Measurements from ENCODE around the gene NAP1L4. TPM values are rescaled to one million over a fixed set of nuclear protein-coding genes. Genes with fewer than 3 reads are reported as not detected.

Gene NAP1L4
- total and polyA plus RNA-seq, 2 of the 8 experiments (the other 6 are each of a cell fraction or from before 2014, with no cell fraction given) = 75.8 to 194 TPM

DNA sequence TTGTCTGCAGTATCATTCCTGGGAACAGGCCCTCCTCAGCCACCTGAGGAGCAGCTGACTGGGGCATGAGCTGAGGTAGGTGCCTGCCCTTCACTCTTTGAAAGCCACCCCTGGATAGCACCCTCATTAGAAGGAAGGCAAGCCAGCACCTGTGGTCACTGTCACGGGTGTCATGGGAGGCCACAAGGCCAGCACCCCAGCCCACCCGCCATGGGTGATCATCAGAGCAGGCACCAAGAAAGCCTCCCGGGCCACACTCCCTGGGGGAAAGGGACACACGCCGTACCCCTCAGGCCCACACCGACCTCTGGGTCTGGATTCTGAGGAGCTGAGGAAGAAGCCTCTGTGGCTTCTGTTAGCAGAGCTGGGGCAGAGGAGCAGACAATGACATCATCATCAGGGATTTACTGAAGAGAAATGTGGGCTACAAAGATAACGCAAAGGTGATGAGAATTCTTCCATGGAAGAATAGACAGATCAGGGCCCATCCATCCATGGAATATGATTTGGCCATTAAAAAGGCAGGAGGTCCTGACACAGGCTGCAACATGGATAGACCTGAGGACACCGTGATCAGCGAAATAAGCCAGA lies 16.7 kb upstream of the NAP1L4 start (continued):
- TF ChIP-seq, protein P1, sequence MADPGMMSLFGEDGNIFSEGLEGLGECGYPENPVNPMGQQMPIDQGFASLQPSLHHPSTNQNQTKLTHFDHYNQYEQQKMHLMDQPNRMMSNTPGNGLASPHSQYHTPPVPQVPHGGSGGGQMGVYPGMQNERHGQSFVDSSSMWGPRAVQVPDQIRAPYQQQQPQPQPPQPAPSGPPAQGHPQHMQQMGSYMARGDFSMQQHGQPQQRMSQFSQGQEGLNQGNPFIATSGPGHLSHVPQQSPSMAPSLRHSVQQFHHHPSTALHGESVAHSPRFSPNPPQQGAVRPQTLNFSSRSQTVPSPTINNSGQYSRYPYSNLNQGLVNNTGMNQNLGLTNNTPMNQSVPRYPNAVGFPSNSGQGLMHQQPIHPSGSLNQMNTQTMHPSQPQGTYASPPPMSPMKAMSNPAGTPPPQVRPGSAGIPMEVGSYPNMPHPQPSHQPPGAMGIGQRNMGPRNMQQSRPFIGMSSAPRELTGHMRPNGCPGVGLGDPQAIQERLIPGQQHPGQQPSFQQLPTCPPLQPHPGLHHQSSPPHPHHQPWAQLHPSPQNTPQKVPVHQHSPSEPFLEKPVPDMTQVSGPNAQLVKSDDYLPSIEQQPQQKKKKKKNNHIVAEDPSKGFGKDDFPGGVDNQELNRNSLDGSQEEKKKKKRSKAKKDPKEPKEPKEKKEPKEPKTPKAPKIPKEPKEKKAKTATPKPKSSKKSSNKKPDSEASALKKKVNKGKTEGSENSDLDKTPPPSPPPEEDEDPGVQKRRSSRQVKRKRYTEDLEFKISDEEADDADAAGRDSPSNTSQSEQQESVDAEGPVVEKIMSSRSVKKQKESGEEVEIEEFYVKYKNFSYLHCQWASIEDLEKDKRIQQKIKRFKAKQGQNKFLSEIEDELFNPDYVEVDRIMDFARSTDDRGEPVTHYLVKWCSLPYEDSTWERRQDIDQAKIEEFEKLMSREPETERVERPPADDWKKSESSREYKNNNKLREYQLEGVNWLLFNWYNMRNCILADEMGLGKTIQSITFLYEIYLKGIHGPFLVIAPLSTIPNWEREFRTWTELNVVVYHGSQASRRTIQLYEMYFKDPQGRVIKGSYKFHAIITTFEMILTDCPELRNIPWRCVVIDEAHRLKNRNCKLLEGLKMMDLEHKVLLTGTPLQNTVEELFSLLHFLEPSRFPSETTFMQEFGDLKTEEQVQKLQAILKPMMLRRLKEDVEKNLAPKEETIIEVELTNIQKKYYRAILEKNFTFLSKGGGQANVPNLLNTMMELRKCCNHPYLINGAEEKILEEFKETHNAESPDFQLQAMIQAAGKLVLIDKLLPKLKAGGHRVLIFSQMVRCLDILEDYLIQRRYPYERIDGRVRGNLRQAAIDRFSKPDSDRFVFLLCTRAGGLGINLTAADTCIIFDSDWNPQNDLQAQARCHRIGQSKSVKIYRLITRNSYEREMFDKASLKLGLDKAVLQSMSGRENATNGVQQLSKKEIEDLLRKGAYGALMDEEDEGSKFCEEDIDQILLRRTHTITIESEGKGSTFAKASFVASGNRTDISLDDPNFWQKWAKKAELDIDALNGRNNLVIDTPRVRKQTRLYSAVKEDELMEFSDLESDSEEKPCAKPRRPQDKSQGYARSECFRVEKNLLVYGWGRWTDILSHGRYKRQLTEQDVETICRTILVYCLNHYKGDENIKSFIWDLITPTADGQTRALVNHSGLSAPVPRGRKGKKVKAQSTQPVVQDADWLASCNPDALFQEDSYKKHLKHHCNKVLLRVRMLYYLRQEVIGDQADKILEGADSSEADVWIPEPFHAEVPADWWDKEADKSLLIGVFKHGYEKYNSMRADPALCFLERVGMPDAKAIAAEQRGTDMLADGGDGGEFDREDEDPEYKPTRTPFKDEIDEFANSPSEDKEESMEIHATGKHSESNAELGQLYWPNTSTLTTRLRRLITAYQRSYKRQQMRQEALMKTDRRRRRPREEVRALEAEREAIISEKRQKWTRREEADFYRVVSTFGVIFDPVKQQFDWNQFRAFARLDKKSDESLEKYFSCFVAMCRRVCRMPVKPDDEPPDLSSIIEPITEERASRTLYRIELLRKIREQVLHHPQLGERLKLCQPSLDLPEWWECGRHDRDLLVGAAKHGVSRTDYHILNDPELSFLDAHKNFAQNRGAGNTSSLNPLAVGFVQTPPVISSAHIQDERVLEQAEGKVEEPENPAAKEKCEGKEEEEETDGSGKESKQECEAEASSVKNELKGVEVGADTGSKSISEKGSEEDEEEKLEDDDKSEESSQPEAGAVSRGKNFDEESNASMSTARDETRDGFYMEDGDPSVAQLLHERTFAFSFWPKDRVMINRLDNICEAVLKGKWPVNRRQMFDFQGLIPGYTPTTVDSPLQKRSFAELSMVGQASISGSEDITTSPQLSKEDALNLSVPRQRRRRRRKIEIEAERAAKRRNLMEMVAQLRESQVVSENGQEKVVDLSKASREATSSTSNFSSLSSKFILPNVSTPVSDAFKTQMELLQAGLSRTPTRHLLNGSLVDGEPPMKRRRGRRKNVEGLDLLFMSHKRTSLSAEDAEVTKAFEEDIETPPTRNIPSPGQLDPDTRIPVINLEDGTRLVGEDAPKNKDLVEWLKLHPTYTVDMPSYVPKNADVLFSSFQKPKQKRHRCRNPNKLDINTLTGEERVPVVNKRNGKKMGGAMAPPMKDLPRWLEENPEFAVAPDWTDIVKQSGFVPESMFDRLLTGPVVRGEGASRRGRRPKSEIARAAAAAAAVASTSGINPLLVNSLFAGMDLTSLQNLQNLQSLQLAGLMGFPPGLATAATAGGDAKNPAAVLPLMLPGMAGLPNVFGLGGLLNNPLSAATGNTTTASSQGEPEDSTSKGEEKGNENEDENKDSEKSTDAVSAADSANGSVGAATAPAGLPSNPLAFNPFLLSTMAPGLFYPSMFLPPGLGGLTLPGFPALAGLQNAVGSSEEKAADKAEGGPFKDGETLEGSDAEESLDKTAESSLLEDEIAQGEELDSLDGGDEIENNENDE (IDR thresholded peaks at IDR 0.05; ENCODE audit: insufficient replicate concordance, low read length) = no peak
- no peak for TF ChIP-seq ASH2L (IDR thresholded peaks at IDR 0.05; ENCODE audit: low read length)
- no peak for TF ChIP-seq POLR2AphosphoS5 (IDR thresholded peaks at IDR 0.05; ENCODE audit: low read depth, low read length)
- TF ChIP-seq KDM1A (IDR thresholded peaks at IDR 0.05; ENCODE audit: borderline replicate concordance, low read length) = no peak

Data from H1 (cell line).